ENCODE results near the gene ILKAP.

The ILKAP gene

DNA sequence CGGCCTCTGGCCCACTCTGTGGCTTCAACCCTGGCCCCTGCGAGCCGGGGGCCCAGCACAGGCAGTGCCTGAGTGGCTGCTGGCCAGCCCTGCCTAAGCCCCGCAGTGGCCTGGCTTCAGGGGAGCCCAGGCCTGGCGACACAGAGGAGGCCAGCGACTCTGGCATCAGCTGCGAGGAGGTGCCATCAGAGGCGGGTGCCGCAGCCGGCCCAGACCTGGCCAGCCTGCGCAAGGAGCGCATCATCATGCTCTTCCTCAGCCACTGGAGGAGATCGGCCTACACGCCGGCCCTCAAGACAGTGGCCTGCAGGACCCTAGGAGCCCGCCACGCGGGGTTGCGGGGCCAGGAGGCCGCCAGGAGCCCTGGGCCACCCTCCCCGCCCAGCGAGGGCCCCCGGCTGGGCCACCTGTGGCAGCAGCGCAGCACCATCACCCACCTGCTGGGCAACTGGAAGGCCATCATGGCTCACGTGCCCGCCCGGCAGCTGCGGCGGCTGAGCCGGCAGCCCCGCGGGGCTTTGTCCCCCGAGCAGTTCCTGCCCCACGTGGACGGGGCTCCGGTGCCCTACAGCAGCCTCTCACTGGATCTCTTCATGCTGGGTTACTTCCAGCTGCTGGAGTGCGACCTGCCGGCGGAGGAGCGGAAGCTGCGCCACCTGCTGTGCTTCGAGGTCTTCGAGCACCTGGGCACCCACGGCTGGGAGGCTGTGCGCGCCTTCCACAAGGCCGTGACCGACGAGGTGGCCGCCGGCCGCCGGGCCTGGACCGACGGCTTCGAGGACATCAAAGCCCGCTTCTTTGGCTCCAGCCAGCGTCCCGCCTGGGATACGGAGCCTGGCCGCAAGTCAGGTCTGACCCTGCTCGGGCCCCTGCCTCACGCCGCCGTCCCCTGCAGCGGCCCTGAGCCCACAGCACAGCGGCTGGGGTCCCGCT lies 72.5 kb downstream of the ILKAP start:
- Histone ChIP-seq H3K9me3 (no peaks in the 10 kb centered on the region), H3K4me3 (ENCODE audit: low read depth in 1 of 2, low read length in 1 of 2) (no peak overlapping the region), H3K4me1 (ENCODE audit: control insufficient read depth in 1 of 2, insufficient read depth in 1 of 2, low read depth in 1 of 2, low read length in 1 of 2) (no peaks in the 10 kb centered on the region), H3K27me3 (peaks cover 12% of the 10 kb centered on the region), H3K36me3 (no peaks in the 10 kb centered on the region), H3K27ac (no peak overlapping the region)
- TF ChIP-seq, protein P1, sequence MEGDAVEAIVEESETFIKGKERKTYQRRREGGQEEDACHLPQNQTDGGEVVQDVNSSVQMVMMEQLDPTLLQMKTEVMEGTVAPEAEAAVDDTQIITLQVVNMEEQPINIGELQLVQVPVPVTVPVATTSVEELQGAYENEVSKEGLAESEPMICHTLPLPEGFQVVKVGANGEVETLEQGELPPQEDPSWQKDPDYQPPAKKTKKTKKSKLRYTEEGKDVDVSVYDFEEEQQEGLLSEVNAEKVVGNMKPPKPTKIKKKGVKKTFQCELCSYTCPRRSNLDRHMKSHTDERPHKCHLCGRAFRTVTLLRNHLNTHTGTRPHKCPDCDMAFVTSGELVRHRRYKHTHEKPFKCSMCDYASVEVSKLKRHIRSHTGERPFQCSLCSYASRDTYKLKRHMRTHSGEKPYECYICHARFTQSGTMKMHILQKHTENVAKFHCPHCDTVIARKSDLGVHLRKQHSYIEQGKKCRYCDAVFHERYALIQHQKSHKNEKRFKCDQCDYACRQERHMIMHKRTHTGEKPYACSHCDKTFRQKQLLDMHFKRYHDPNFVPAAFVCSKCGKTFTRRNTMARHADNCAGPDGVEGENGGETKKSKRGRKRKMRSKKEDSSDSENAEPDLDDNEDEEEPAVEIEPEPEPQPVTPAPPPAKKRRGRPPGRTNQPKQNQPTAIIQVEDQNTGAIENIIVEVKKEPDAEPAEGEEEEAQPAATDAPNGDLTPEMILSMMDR (IDR thresholded peaks at IDR 0.05): no peak

DNA sequence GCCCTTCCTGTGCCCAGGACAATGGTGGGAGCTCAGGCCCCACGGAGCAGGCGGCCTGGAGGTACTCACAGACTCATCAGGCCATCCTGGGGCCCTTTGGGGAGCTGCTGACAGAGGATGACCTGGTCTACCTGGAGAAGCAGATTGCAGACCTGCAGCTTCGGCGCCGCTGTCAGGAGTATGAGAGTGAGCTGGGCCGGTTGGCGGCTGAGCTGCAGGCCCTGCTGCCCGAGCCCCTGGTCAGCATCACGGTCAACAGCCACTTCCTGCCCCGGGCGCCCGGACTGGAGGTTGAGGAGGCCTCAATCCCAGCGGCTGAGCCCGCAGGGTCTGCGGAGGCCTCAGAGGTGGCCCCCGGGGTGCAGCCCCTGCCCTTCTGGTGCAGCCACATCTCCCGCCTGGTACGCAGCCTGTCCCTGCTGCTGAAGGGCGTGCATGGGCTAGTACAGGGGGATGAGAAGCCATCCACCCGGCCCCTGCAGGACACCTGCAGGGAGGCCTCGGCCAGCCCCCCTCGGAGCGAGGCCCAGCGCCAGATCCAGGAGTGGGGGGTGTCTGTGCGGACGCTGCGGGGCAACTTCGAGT lies 73.3 kb downstream of the ILKAP start:
- H3K9me3 ChIP-seq: no peaks in the 10 kb centered on the region
- no peak overlapping the region for H3K27ac ChIP-seq
- H3K4me1 ChIP-seq (ENCODE audit: control insufficient read depth in 1 of 2, insufficient read depth in 1 of 2, low read depth in 1 of 2, low read length in 1 of 2): no peaks in the 10 kb centered on the region
- no peak overlapping the region for H3K4me3 ChIP-seq (ENCODE audit: low read depth in 1 of 2, low read length in 1 of 2)
- no peaks in the 10 kb centered on the region for H3K36me3 ChIP-seq
- H3K27me3 ChIP-seq: peaks cover 12% of the 10 kb centered on the region
- TF ChIP-seq, protein P1 (IDR thresholded peaks at IDR 0.05): no peak

DNA sequence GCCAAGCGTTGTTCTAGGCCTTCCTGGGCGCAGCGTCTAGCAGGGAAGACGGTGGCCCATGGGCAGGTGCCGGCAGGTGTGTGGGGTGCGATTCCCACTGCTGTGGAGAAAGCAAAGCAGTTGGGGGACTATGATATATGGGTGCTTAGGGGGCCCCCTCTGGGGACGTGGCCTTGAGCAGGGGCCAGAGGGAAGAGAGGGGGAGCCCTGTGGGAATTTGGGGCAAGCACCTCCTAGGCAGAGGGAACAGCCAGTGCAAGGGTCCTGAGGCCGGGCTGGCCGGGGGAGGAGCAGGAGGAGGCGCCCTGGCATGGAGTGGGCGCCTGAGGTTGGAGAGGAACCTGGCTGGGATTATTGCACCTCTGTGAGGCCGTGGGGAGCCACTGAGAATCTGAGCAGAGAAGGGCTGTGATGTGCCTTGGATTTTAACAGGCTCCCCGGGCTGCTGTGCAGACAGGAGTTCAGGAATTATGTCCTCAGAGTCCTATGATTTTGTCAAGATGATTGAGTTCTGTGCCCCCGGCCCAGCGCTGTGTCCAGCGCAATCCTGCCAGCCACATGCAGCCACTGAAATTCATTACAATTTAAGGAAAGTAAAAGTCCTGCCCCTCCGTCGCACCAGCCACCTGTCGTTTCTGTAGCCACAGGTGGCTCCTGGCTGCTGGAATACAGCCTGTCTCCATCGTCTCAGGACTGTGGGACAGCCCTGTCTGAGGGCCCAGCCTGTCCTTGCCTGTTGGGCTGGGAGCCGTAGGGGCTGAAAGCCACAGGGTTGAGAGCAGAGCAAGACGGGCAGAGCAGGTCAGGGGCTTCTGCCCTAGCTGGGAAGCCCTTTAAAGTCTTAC lies 74.1 kb downstream of the ILKAP start:
- TF ChIP-seq, protein P1 (IDR thresholded peaks at IDR 0.05): no peak
- Histone ChIP-seq H3K36me3 (no peaks in the 10 kb centered on the region), H3K4me3 (ENCODE audit: low read depth in 1 of 2, low read length in 1 of 2) (no peak overlapping the region)

DNA sequence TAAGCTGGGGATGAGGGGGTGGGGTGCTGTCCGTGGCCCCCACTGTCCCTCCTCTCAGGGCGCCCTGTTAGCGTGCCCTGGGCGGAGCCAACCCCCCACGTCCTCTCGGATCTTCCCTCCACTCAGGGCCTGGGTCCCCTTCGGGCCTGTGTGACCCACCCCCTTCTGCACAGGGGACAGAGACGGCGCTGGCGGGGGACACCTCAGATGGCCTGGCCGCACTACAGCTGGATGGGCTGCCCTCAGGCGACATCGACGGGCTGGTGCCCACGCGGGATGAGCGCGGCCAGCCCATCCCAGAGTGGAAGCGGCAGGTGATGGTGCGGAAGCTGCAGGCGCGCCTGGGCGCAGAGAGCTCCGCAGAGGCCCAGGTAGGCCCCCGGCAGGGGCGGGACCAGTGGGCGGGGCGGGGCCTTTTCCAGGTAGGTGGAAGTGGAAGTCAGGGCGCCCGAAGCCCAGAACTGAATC lies 74.9 kb downstream of the ILKAP start:
- Histone ChIP-seq H3K27me3 (peaks cover 12% of the 10 kb centered on the region), H3K4me1 (ENCODE audit: control insufficient read depth in 1 of 2, insufficient read depth in 1 of 2, low read depth in 1 of 2, low read length in 1 of 2) (no peaks in the 10 kb centered on the region), H3K36me3 (no peaks in the 10 kb centered on the region), H3K4me3 (ENCODE audit: low read depth in 1 of 2, low read length in 1 of 2) (no peak overlapping the region), H3K27ac (no peak overlapping the region), H3K9me3 (no peaks in the 10 kb centered on the region)
- TF ChIP-seq, protein P1 (IDR thresholded peaks at IDR 0.05): no peak

More for the DNA sequence above, 74.1 kb downstream of the ILKAP start:
- Histone ChIP-seq H3K27ac (no peak overlapping the region), H3K9me3 (no peaks in the 10 kb centered on the region), H3K4me1 (ENCODE audit: control insufficient read depth in 1 of 2, insufficient read depth in 1 of 2, low read depth in 1 of 2, low read length in 1 of 2) (no peaks in the 10 kb centered on the region), H3K27me3 (peaks cover 12% of the 10 kb centered on the region)

DNA sequence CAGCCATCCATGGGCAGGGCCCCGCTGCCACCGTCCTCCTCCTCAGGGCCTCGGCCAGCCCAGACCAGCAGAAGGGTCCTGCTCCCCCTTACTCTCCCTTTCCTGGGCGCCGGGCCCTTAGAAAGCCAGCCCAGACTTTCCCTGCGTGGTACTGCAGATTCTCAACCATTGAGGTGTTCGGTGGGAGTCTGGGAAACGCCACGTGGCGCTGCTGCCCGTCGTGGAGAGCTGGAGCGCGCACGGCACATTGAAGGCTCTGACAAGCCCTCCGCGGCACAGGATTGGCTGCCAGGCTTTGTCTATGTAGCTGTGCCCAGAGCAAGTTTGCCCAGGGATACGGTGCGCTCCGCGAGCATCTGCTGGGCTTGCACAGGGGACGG lies 75.4 kb downstream of the ILKAP start:
- Histone ChIP-seq H3K4me3 (ENCODE audit: low read depth in 1 of 2, low read length in 1 of 2) (no peak overlapping the region), H3K27me3 (peaks cover 12% of the 10 kb centered on the region), H3K4me1 (ENCODE audit: control insufficient read depth in 1 of 2, insufficient read depth in 1 of 2, low read depth in 1 of 2, low read length in 1 of 2) (no peaks in the 10 kb centered on the region), H3K9me3 (no peaks in the 10 kb centered on the region), H3K27ac (no peak overlapping the region), H3K36me3 (no peaks in the 10 kb centered on the region)
- TF ChIP-seq, protein P1 (IDR thresholded peaks at IDR 0.05): no peak

All from neutrophil (primary cell).